GM12874 (cell line): ENCODE data around the gene ANP32B.

Source experiments
- TF ChIP-seq, protein P1 (sequence below): IDR thresholded peaks from 2 replicates; pipeline ENCODE4 v1.5.1; 2011; ENCODE audit warnings: low read depth, mild to moderate bottlenecking, control low read depth, low read length, moderate library complexity; ENCODE audit not compliant: insufficient read depth

Gene ANP32B

DNA sequence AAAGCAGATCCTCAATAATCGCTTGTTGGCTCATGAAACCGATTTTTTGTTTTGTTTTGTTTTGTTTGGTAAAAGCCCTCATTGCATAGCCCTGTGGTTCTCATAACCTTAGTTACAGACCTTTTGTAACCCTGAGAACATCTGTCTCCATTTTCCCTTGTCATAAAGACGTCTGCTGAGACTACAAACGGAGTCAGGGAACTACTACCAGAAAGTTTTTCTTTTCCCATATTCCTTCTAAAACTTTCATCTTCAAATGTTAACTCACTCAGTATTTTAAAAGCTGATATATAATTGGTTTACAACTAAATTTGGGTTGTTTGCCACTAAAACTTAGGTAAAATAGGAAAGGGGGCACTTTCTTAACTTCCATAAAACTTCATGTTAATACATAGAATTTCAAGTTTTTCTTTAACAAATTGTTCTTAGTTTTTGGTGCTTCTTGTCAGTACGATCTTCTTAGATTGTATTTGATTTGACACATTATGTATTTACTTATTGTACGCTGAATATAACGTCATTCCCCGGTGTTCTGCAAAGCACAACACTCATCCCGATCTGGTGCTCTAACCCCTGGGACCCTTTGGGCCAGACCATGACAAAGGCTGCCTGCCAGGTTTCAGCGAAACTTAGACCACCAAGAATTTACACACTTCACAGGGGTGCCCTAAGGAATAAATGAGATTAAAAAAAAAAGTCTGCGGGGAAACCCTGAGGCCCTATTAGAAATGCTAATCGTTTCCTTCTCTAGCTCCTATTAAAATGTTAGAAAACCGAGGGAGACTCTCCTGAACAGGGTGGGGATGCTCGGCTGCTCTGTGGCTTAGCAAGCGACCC is 1.1 kb upstream of the ANP32B start:
- TF ChIP-seq, protein P1, sequence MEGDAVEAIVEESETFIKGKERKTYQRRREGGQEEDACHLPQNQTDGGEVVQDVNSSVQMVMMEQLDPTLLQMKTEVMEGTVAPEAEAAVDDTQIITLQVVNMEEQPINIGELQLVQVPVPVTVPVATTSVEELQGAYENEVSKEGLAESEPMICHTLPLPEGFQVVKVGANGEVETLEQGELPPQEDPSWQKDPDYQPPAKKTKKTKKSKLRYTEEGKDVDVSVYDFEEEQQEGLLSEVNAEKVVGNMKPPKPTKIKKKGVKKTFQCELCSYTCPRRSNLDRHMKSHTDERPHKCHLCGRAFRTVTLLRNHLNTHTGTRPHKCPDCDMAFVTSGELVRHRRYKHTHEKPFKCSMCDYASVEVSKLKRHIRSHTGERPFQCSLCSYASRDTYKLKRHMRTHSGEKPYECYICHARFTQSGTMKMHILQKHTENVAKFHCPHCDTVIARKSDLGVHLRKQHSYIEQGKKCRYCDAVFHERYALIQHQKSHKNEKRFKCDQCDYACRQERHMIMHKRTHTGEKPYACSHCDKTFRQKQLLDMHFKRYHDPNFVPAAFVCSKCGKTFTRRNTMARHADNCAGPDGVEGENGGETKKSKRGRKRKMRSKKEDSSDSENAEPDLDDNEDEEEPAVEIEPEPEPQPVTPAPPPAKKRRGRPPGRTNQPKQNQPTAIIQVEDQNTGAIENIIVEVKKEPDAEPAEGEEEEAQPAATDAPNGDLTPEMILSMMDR = no peak

DNA sequence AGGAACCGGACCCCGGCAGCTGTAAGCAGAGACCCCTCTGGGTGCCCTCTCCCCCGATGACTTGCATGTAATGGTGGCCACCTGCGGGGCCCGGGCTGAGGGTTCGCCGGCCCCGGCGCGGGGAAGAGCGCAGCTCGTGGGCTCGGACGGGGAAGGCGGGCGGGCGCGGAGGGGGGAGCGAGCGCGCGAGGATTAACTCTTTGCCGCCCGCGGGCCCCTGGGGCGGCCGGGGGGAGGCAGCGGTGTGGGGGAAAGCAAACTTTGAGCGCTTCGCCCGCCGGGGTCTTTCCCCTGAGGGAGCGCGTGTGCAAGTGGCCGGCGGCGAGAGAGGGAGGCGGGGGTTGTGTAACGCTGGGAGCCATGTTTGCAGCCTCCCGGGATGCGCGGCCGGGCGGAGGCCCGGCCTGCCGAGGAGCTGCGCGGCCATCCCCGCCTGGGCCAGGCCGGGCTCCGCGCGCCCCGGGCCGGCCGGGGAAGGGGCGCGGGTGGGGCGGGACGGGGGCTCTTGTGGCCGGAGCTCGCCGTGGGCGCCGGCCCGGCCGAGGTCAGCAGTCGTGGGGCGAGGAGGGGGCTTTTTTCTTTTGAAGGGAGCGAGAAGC is 547 bp downstream of the ANP32B start:
- TF ChIP-seq, protein P1 = no peak

DNA sequence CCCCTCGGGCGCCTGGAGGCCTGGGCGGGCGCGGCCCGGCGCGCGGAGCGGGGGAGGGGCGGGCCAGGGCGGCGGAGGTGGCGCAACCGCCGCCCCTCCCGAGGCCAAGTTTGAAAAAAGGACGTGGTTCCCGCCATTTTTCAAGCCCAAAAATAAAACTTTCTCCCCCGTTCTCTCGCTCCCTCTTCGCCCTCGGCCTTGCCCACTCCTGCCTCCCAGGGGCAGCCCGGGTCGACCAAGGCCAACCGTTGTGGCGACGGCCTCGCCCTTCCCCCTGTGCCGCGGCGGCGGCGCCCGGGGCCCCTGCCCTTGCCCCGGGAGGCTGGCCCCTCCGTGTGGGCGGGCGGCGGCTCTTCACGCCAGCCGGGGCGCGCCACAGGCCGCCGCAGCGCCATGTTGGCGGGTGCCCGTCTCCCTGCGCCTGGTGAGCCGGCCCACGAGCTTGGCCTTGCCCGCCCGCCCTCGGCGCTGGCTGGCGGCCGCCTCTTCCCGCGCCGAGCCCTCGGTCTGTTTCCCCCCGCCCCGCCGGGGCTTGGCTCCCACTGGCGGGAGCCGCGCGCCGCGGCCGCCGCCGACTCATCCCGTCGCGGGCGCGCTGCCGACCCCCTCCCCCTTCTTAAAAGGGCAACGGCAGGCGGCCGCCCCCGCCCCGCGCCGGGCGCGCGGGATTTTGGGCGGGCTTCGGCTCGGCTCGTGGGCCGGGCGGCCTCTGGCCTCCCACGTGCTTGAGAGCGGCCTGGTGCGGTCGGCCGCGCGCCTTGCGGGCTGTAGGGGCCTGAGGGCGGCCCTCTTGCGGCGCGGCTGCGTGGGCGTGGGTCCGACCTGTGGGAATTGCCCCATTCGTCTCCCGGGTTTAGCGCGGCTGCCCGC is 1.3 kb downstream of the ANP32B start:
- TF ChIP-seq, protein P1 = no peak

DNA sequence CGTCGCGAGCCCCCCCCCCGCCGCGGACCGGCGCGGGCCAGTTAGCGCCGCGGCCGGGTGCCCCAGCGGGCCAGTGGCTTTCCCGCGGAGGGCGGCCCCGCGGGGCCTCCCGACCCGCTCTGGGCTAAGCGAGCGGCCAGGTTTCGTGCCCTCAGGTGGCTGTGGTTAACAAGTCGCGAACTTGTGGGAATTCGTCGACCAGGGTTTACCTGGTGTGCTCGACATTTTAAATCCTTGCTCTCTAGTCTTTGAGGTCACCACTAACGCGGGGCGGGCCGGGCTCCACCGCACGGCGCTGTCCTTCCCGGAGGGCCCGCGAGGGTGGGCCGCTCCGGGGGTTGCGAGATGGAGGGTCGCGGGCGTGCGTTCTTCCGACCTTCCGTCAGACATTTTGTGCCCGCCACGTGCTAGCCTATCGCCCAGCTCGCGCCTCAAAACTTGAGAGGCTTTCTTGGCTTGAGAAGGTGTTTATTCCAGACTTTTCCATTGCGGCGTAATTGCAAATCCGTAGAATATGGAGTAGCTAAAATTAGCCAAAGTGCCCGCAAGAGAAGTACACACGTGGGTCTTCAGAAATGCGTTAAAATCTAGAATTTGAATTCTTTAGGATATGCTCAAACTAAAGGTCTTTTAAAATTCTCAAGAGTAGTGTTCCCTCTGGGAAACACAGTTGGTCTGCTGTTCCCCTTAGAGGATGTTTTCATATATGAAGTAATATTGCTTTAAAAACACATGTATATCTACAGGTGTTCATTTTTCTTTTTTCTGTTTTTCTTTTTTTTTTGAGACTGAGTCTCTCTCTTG is 2.1 kb downstream of the ANP32B start:
- TF ChIP-seq, protein P1 = no peak

DNA sequence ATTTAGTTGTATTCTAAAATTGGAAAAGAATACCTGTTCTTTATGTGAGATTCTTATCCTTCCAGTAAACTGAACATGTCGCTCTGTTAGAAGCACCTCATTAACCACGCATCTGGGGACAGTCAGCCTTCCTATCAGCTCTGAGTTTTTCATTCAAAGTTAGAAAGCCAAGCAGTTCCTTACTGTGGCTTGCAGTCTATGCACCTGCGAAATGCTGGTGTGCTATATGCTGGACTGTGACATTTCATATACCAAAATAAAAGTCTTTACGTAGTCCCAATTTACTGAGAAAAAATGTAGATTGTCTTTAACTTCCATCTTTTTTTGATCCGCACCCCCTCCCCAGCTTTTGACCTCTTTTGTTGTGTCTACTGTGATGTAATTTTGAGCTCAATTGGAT is 4.3 kb downstream of the ANP32B start:
- TF ChIP-seq, protein P1 = no peak

DNA sequence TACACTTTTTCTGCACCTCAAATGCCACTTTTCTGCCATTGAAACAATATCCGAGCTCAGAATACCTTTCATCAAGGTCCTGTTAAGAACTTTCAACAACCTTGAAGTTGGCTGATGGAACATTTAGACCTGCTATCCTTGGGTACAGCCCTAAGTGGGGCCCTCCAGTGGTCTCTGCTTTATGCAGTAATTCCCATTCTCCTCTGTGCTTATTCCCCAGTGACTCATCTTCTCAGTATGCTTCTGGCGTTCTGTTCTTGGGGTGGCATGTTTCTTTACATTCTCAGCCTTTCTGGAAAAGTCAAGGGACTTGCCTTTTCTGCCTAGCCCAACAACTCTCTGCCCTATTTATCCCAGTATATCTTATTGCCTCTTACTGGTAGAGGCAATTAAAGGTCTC is 7.1 kb downstream of the ANP32B start:
- TF ChIP-seq, protein P1 = no peak
